Measurements from ENCODE around the gene UBE2E2.

UBE2E2 gene

GRCh38 chr3:23546181-23546580 is 343.1 kb downstream of the UBE2E2 start:
- TF ChIP-seq CTCF (IDR thresholded peaks at IDR 0.05): no peak
- Histone ChIP-seq H3K27me3 (no peaks in the 10 kb centered on the region), H3K9me3 (no peaks in the 10 kb centered on the region), H3K4me1 (ENCODE audit: control insufficient read depth in 1 of 2, insufficient read depth in 1 of 2, low read depth in 1 of 2, low read length in 1 of 2) (no peaks in the 10 kb centered on the region), H3K27ac (no peak overlapping the region), H3K36me3 (no peaks in the 10 kb centered on the region), H3K4me3 (ENCODE audit: low read depth in 1 of 2, low read length in 1 of 2) (no peak overlapping the region)

GRCh38 chr3:23547905-23548650 is 345.0 kb downstream of the UBE2E2 start:
- Histone ChIP-seq H3K4me3 (ENCODE audit: low read depth in 1 of 2, low read length in 1 of 2) (no peak overlapping the region), H3K9me3 (no peaks in the 10 kb centered on the region), H3K36me3 (no peaks in the 10 kb centered on the region), H3K27me3 (no peaks in the 10 kb centered on the region), H3K27ac (no peak overlapping the region), H3K4me1 (ENCODE audit: control insufficient read depth in 1 of 2, insufficient read depth in 1 of 2, low read depth in 1 of 2, low read length in 1 of 2) (no peaks in the 10 kb centered on the region)
- no peak for TF ChIP-seq CTCF (IDR thresholded peaks at IDR 0.05)

- no peaks in the 10 kb centered on the region for H3K9me3 ChIP-seq
- H3K27ac ChIP-seq: no peak overlapping the region
- H3K4me1 ChIP-seq (ENCODE audit: control insufficient read depth in 1 of 2, insufficient read depth in 1 of 2, low read depth in 1 of 2, low read length in 1 of 2): no peaks in the 10 kb centered on the region
- no peaks in the 10 kb centered on the region for H3K36me3 ChIP-seq
- no peaks in the 10 kb centered on the region for H3K27me3 ChIP-seq
- no peak overlapping the region for H3K4me3 ChIP-seq (ENCODE audit: low read depth in 1 of 2, low read length in 1 of 2)
- TF ChIP-seq CTCF (IDR thresholded peaks at IDR 0.05): no peak
Measured at GRCh38 chr3:23548706-23549105, 345.6 kb downstream of the UBE2E2 start.

GRCh38 chr3:23549148-23549910 is 346.2 kb downstream of the UBE2E2 start:
- H3K27ac ChIP-seq: no peak overlapping the region
- H3K36me3 ChIP-seq: no peaks in the 10 kb centered on the region
- no peaks in the 10 kb centered on the region for H3K9me3 ChIP-seq
- no peaks in the 10 kb centered on the region for H3K27me3 ChIP-seq
- no peak overlapping the region for H3K4me3 ChIP-seq (ENCODE audit: low read depth in 1 of 2, low read length in 1 of 2)
- no peak for TF ChIP-seq CTCF (IDR thresholded peaks at IDR 0.05)
- no peaks in the 10 kb centered on the region for H3K4me1 ChIP-seq (ENCODE audit: control insufficient read depth in 1 of 2, insufficient read depth in 1 of 2, low read depth in 1 of 2, low read length in 1 of 2)

GRCh38 chr3:23550402-23550801 is 347.3 kb downstream of the UBE2E2 start:
- no peaks in the 10 kb centered on the region for H3K4me1 ChIP-seq (ENCODE audit: control insufficient read depth in 1 of 2, insufficient read depth in 1 of 2, low read depth in 1 of 2, low read length in 1 of 2)
- no peaks in the 10 kb centered on the region for H3K27me3 ChIP-seq
- H3K4me3 ChIP-seq (ENCODE audit: low read depth in 1 of 2, low read length in 1 of 2): no peak overlapping the region
- H3K36me3 ChIP-seq: no peaks in the 10 kb centered on the region
- no peak for TF ChIP-seq CTCF (IDR thresholded peaks at IDR 0.05)
- no peak overlapping the region for H3K27ac ChIP-seq
- H3K9me3 ChIP-seq: no peaks in the 10 kb centered on the region

Measured in neutrophil (primary cell).